Activated CD8-positive, alpha-beta memory T cell treated with anti-CD3 and anti-CD28 coated beads, Interleukin-2, amount 50 U/mL, for 4 hours (primary cell): ENCODE measurements around the gene GATC.
A peak's percentile ranks its signal among the peaks of the same experiment; 100 is the strongest.
"Not testable (repeated sequence)": the region's sequence is repeated elsewhere in the genome, so short reads cannot be mapped to it uniquely, and the experiment has no call there.

Source experiments
- DNase-seq: peaks from one replicate; pipeline ENCODE4 v3.0.0-alpha.2; 2020

GATC gene

GRCh38 chr12:120437735-120438494, 8.3 kb upstream of the GATC start, which contains the start of gene COX6A1:
TSS of gene COX6A1 (plus strand) at chr12:120438113. CDS start at chr12:120438127, 14 bp downstream.
- DNase-seq = peak; percentile 94

- no peak for DNase-seq
Measured at GRCh38 chr12:120438495-120439198, 7.6 kb upstream of the GATC start.

- peak; percentile 74 for DNase-seq
Measured at GRCh38 chr12:120439646-120440247, 6.5 kb upstream of the GATC start.

- DNase-seq = no peak
Measured at GRCh38 chr12:120444676-120445075, 1.6 kb upstream of the GATC start.

- DNase-seq = not testable (repeated sequence)
Measured at GRCh38 chr12:120446844-120447178, 567 bp downstream of the GATC start.

GRCh38 chr12:120447992-120448391, 1.7 kb downstream of the GATC start:
- DNase-seq = no peak

GRCh38 chr12:120452524-120452923, 6.3 kb downstream of the GATC start:
- DNase-seq = not testable (repeated sequence)

GRCh38 chr12:120453060-120453750, 7.0 kb downstream of the GATC start:
- DNase-seq = no peak

GRCh38 chr12:120453977-120454376, 7.7 kb downstream of the GATC start:
- no peak for DNase-seq

GRCh38 chr12:120455302-120455701, 9.1 kb downstream of the GATC start:
- no peak for DNase-seq

GRCh38 chr12:120457133-120457532, 10.9 kb downstream of the GATC start:
- DNase-seq = no peak

- DNase-seq = no peak
Measured at GRCh38 chr12:120460157-120460556, 13.9 kb downstream of the GATC start.

GRCh38 chr12:120462099-120462640, 15.9 kb downstream of the GATC start:
- DNase-seq = no peak

- no peak for DNase-seq
Measured at GRCh38 chr12:120463712-120464111, 17.5 kb downstream of the GATC start.

- no peak for DNase-seq
Measured at GRCh38 chr12:120465756-120466155, 19.5 kb downstream of the GATC start.

GRCh38 chr12:120466560-120467315, 20.5 kb downstream of the GATC start:
- peak; percentile 48 for DNase-seq

GRCh38 chr12:120467439-120467838, 21.2 kb downstream of the GATC start:
- DNase-seq = no peak

GRCh38 chr12:120468325-120468820, 22.1 kb downstream of the GATC start:
- no peak for DNase-seq

GRCh38 chr12:120468821-120469449, 22.7 kb downstream of the GATC start:
- peak; percentile 64 for DNase-seq

- DNase-seq = peak; percentile 97
Measured at GRCh38 chr12:120469450-120470149, 23.4 kb downstream of the GATC start, which contains the start of gene SRSF9. TSS of gene SRSF9 (minus strand) at chr12:120469748. CDS start at chr12:120469609, 139 bp downstream.
